Measurements from ENCODE around the gene TICAM2. TPM values are rescaled to one million over a fixed set of nuclear protein-coding genes. Genes with fewer than 3 reads are reported as not detected.

The TICAM2 gene
- total and polyA plus RNA-seq, 2 of the 8 experiments (the other 6 are each of a cell fraction or from before 2014, with no cell fraction given), result 0.02 TPM; not detected in 1

- no peak for TF ChIP-seq CHD7 (IDR thresholded peaks at IDR 0.05; ENCODE audit: insufficient replicate concordance, low read length)
- no peak for TF ChIP-seq FOSL1 (IDR thresholded peaks at IDR 0.05; ENCODE audit: insufficient read depth, low read depth, low read length)
- TF ChIP-seq MAFK (IDR thresholded peaks at IDR 0.05; ENCODE audit: low read depth, low read length), result no peak
- no peak for TF ChIP-seq ATF2 (IDR thresholded peaks at IDR 0.05; ENCODE audit: low read length)
- TF ChIP-seq RNF2 (IDR thresholded peaks at IDR 0.05; ENCODE audit: borderline replicate concordance, low read depth, low read length, missing control alignments, poor library complexity, severe bottlenecking), result no peak
- no peak for TF ChIP-seq RFX5 (IDR thresholded peaks at IDR 0.05; ENCODE audit: borderline replicate concordance, low read depth, low read length)
- no peak for TF ChIP-seq NANOG (IDR thresholded peaks at IDR 0.05; ENCODE audit: insufficient read depth, low read depth, low read length, poor library complexity, severe bottlenecking)
- no peak for TF ChIP-seq BCL11A (IDR thresholded peaks at IDR 0.05; ENCODE audit: low read depth in 2 of 2, low read length in 2 of 2)
- TF ChIP-seq SP2 (IDR thresholded peaks at IDR 0.05; ENCODE audit: low read length), result no peak
Measured at GRCh38 chr5:115600766-115601165, 1.5 kb downstream of the TICAM2 start (continued).

Measured in H1 (cell line).